Activated B cell treated with CpG ODN at 0.5 μM for 24 hours (primary cell): Measurements from ENCODE around the gene SLC6A6. TPM values are rescaled to one million over a fixed set of nuclear protein-coding genes. Genes with fewer than 3 reads are reported as not detected.
A peak's percentile ranks its signal among the peaks of the same experiment; 100 is the strongest.

Experiments used
- ATAC-seq: fragments of 200-7000 bp; cut with Tn5 transposase; one replicate; pipeline ENCODE4 v1.10.0; 2021; ENCODE audit warnings: low read depth, mild to moderate bottlenecking, moderate library complexity
- CTCF ChIA-PET: fragments of 350-600 bp; sonication (Branson Sonifier 250); formaldehyde crosslinking; loops from one replicate; lab custom pipeline; 2021; ENCODE audit warnings: antibody characterized with exemption; lab: Charles Lee
- POLR2A ChIA-PET: fragments of 350-600 bp; sonication (Branson Sonifier 250); formaldehyde crosslinking; loops from one replicate; lab custom pipeline; 2021; ENCODE audit warnings: antibody characterized with exemption; lab: Charles Lee
- DNase-seq: peaks from one replicate; pipeline ENCODE4 v3.0.0; 2022
- H3K27ac Mint-ChIP-seq: one replicate; pipeline ENCODE4 v1.8.0; 2020; ENCODE audit warnings: mixed read lengths
- H3K27me3 Mint-ChIP-seq: one replicate; pipeline ENCODE4 v1.8.0; 2021; ENCODE audit warnings: mixed read lengths
- H3K36me3 Mint-ChIP-seq: one replicate; pipeline ENCODE4 v1.8.0; 2021; ENCODE audit warnings: low read depth, mixed read lengths
- H3K4me1 Mint-ChIP-seq: one replicate; pipeline ENCODE4 v1.8.0; 2021; ENCODE audit warnings: mixed read lengths
- H3K4me3 Mint-ChIP-seq: one replicate; pipeline ENCODE4 v1.8.0; 2020; ENCODE audit warnings: mild to moderate bottlenecking, mixed read lengths
- H3K9me3 Mint-ChIP-seq: one replicate; pipeline ENCODE4 v1.8.0; 2020; ENCODE audit warnings: mixed read lengths
- CTCF ChIP-seq: fragments of 200-600 bp; IDR thresholded peaks from one replicate; pipeline ENCODE4 v1.8.0; 2022; ENCODE audit warnings: antibody characterized with exemption, mild to moderate bottlenecking
- intact Hi-C: fragments of 100-400 bp; cut with micrococcal nuclease; formaldehyde crosslinking; loops from one replicate; pipeline ENCODE4 v1.15.1; 2024
- total RNA-seq: library from RNA; stranded (reverse); gene quantifications from 2 replicates; pipeline ENCODE4 v1.2.3, GENCODE V29; 2022

The SLC6A6 gene
- total RNA-seq, 1 donor from 2014 or later, result 67.3 TPM

- Mint-ChIP-seq H3K4me3 (no peak overlapping the region), H3K4me1 (peaks cover 7% of the 10 kb centered on the region), H3K27ac (no peak overlapping the region), H3K9me3 (no peaks in the 10 kb centered on the region), H3K27me3 (no peaks in the 10 kb centered on the region), H3K36me3 (peaks cover 90% of the 10 kb centered on the region)
- intact Hi-C loops, result loop anchor here (1.0 to 5.0 kb wide), 7 partner anchors 36 to 811 kb away; partner anchors contain the start of gene SLC6A6
- ChIA-PET POLR2A (interaction anchor here (0.6 to 1.5 kb wide), 4 partner anchors 27 to 66 kb away, joined by 4 to 6 read pairs (median 5); partner anchors contain the start of gene SLC6A6), CTCF (interaction anchor here (0.7 to 4.3 kb wide), 15 partner anchors 8 to 269 kb away, joined by 3 to 52 read pairs (median 4); partner anchors contain the start of gene SLC6A6)
- DNase-seq, result peak; percentile 40
- peak; percentile 60 for TF ChIP-seq CTCF
- peak; percentile 68 for ATAC-seq
Measured at GRCh38 chr3:14467814-14468620, 65.6 kb downstream of the SLC6A6 start.

GRCh38 chr3:14468621-14468981 lies 66.2 kb downstream of the SLC6A6 start:
- peaks cover 90% of the 10 kb centered on the region for H3K36me3 Mint-ChIP-seq
- H3K27ac Mint-ChIP-seq, result no peak overlapping the region
- POLR2A ChIA-PET, result interaction anchor here (0.6 to 1.2 kb wide), 3 partner anchors 28 to 67 kb away, joined by 4 to 6 read pairs (median 4); partner anchors contain the start of gene SLC6A6

GRCh38 chr3:14470461-14470860 lies 68.1 kb downstream of the SLC6A6 start:
- H3K27me3 Mint-ChIP-seq, result no peaks in the 10 kb centered on the region
- peaks cover 7% of the 10 kb centered on the region for H3K4me1 Mint-ChIP-seq
- H3K27ac Mint-ChIP-seq, result no peak overlapping the region
- H3K36me3 Mint-ChIP-seq, result peaks cover 84% of the 10 kb centered on the region
- no peak for TF ChIP-seq CTCF
- H3K9me3 Mint-ChIP-seq, result no peaks in the 10 kb centered on the region
- CTCF ChIA-PET, result interaction anchor here (0.8 to 1.1 kb wide), 2 partner anchors 206 to 210 kb away, joined by 3 read pairs; no protein-coding TSS in a partner anchor
- H3K4me3 Mint-ChIP-seq, result no peak overlapping the region
- intact Hi-C loops, result no loop called here
- DNase-seq (no peak), ATAC-seq (no peak)
- POLR2A ChIA-PET, result no interaction called here

More at GRCh38 chr3:14468621-14468981, 66.2 kb downstream of the SLC6A6 start:
- no peak for ATAC-seq
- Mint-ChIP-seq H3K4me1 (peaks cover 7% of the 10 kb centered on the region), H3K27me3 (no peaks in the 10 kb centered on the region), H3K4me3 (no peak overlapping the region), H3K9me3 (no peaks in the 10 kb centered on the region)
- intact Hi-C loops, result loop anchor here (1.0 to 5.0 kb wide), 7 partner anchors 36 to 811 kb away; partner anchors contain the start of gene SLC6A6
- no peak for DNase-seq
- no peak for TF ChIP-seq CTCF
- CTCF ChIA-PET, result interaction anchor here (0.7 to 4.3 kb wide), 11 partner anchors 8 to 270 kb away, joined by 3 to 52 read pairs (median 10); partner anchors contain the start of gene SLC6A6

- H3K27me3 Mint-ChIP-seq, result no peaks in the 10 kb centered on the region
- H3K4me3 Mint-ChIP-seq, result no peak overlapping the region
Measured at GRCh38 chr3:14471016-14471415, 68.6 kb downstream of the SLC6A6 start.

More at GRCh38 chr3:14471016-14471415, 68.6 kb downstream of the SLC6A6 start:
- peaks cover 86% of the 10 kb centered on the region for H3K36me3 Mint-ChIP-seq
- ATAC-seq (no peak), DNase-seq (no peak)
- H3K4me1 Mint-ChIP-seq, result peaks cover 7% of the 10 kb centered on the region
- ChIA-PET CTCF (interaction anchor here (0.8 to 1.1 kb wide), 2 partner anchors 206 to 211 kb away, joined by 3 read pairs; no protein-coding TSS in a partner anchor), POLR2A (no interaction called here)
- intact Hi-C loops, result no loop called here
- no peak for TF ChIP-seq CTCF
- no peaks in the 10 kb centered on the region for H3K9me3 Mint-ChIP-seq
- no peak overlapping the region for H3K27ac Mint-ChIP-seq
